ENCODE data around the gene PACS1.
"Not testable (repeated sequence)": the region's sequence is repeated elsewhere in the genome, so short reads cannot be mapped to it uniquely, and the experiment has no call there.

The PACS1 gene

DNA sequence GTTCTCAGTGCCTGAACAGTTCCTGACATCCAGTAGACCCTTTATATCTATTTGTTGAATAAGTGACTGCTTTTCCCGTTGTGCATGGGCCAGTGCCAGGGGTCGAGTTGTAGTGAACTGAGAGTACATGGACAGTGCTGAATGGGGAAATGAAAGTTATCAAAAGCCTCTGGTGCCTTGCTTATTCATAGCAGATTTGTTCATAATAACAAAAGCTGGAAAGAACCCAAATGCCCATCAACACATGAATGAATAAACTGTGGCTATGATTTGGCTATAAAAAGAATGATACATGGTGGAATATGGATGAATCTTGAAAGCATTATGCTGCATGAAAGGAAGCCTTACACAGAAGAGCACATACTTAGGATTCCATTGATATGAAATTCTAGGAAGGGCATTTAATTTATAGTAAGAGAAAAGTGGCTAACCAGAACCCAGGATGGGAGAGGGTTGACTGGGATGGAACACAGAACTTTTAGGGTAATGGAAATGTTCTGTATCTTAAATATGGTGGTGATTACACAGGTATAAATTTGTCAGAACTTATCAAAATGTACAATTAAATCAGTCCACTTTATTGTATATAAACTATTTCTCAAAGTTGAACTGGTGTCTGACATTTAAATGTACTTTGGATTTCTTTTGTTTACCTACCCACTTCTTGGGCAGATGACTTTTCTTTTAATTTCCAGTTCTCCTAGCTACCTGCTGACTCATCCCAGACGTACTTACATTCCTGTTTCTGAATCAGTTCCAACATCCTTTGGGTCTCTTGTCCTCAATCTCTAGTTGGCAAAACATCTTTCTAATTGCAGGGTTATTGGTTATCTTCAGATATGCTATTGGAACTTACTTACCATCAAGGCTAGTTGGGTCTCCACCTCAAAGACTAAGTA lies 42.8 kb downstream of the PACS1 start:
- no peak for DNase-seq

DNA sequence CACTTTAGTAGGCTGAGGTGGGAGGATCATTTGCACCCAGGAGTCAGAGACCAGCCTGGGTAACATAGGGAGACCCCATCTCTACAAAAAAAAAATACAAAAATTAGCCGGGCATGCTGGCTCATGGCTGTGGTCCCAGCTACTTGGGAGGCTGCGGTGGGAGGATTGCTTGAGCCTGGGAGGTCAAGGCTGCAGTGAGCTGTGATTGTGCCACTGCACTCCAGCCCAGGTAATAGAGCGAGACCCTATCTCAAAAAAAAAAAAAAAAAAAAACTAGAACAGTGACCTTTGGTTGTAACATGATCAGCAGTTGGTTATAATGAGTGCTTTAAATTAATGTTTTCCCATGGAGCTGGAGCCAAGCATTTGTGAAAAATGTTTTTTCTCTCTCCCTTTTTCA lies 44.9 kb downstream of the PACS1 start:
- DNase-seq = not testable (repeated sequence)

DNA sequence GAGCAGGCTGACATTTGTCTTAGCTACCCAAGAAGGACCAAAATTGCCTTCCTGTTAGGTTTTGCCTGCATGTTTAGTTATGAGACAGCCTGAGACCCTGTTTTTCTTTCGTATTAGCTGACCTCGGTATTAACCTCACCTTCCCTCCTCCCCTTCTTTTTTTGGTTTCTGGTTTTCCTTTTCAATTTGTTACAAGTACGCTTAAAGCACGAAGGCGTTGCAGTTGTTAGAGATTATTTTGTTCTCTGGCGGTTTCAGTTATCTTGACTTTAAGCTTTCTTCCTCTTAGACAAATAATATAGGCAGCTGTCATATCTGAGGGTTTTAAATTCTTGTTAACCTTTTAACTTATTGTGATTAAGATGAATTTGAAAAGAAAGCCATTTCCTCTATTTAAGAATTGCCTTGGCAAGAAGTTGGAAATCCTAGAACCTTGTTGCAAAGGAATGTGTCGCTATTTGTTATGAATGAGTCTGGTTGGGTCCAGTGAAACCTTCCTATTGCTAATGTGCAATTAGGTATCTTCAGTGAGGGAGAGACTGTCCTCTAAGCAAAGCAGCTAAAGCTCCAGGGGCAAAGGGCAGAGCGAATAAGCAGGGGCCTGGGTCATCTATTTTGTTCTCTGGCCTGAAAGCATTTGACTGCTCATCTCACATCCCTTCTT lies 45.7 kb downstream of the PACS1 start:
- no peak for DNase-seq

DNA sequence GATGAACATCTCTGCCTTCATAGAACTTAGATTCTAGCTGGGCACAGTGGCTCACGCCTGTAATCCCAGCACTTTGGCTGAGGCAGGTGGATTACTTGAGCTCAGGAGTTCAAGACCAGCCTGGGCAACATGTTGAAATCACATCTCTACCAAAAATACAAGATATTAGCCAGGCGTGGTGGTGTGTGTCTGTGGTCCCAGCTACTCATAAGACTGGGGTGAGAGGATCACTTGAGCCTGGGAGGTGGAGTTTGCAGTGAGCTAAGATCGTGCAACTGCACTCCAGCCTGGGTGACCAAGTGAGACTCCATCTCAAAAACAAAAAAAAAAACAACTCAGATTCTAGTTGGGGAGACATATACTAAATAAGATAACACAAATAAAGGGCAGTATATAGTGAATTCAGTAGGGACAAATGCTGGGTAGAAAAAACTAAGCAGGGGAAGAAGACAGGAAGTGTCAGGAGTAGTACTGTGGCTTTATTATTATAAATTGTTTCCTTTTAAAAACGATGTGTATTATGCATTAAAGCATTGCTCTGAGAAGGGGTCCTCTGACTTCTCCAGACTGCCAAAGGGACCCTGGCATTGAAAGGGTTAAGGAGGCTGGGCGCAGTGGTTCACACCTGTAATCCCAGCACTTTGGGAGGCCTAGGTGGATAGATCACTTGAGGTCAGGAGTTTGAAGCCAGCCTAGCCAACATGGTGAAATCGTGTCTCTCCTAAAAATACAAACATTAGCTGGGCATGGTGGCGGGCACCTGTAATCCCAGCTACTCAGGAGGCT lies 46.7 kb downstream of the PACS1 start:
- DNase-seq = no peak

DNA sequence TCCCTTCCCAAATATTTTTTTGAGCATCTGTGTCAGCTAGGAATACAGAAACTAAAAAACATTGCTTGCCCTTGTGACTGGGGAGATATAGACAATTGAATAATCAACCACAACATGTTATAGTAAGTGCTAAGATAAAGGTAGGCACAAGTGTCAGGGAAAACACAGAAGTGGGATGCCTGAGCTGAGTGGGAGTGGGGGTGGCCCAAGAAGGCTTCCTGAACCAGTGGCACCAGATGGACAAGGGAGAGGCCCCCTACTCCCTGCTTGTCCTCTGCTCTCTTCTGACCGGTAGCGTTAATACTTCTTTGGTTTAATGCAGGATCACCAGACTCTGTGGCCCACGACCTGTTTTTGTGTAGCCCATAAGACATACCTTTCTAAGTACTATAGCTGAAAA lies 48.8 kb downstream of the PACS1 start:
- DNase-seq = no peak

DNA sequence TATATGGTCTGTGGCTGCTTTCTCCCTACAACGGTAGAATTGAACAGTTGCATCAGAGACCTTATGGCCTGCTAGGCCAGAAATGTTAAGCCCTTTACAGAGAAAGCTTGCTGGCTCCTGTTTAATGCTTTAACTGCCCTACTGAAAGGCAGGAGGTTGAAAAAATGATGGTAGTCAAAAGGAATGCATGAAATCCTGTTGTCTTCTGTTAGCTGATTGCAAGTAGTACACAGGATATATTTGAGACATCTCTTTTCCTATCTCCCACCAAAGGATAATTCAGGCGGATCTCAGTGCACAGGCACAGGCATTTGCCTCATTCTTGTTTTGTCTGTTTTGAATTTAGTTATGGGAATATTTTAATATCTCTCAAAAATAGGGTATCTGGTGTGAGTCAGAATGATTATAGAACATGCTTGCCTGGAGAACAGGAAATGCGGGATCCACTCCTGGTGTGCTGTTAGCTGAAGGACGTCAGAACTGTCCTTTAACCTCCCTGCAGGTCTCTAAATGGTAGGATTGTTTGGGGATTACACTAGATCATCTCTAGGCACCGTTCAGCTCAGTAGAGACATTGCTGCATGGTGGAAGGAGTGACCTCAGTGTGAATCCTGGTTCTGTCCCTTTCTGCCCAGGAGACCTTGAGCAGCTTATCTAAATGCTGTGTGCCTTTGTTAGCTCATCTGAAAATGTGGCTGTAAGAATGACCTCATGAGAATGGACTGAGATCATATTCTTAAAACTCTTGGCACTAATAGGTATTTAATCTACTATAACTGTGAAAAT lies 49.5 kb downstream of the PACS1 start:
- no peak for DNase-seq

DNA sequence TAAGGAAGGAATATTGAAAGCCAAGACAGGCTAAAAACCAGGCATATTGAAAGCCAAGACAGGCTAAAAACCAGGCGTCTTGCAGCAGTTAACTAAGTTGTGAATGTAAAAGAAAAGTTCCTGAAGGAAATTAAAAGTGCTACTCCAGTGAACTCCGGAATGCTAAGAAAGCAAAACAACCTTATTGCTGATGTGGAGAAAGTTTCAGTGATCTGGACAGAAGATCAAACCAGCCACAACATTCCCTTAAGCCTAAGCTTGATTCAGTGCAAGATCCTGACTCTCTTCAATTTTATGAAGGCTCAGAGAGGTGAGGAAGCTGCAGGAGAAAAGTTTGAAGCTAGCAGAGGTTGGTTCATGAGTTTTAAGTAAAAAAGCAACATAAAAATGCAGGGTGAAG lies 51.4 kb downstream of the PACS1 start:
- no peak for DNase-seq

DNA sequence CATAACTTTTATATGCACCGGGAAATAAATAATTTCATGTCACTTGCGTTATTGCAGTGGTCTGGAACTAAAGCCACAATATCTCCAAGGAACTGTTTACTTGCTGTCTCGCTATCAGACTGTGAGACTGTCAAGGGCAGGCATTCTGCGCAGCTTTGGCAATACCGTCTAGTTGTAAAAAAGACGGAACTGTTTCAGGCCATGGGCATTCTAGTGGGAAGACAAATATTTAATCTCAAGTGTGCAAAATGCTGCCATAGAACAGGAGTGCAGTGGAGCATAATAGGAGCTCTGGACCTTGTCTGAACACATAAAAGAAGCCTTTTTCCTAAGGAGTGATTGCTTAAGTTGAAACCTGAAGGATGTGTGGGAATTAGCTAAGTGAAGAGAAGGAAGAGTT lies 53.8 kb downstream of the PACS1 start:
- DNase-seq = no peak

DNA sequence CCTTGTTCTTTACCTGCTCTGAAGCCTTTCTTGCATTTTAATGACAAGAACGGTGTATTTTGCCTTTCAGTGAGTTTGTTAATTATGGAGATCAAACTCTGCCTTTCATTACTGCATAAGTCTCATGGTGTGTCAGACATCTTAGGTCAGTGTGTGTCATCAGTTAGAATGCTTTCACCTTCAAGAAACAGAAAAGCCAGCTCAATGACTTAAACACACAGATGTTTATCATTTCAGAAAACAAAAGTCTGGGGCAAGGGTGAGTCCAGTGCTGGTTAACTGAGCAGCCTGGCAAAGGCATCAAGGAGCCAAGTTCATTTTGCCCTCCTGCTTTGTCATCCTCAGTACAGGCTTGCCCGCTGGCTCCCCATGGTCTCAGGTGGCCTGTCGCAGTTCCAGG lies 54.5 kb downstream of the PACS1 start:
- DNase-seq = no peak

DNA sequence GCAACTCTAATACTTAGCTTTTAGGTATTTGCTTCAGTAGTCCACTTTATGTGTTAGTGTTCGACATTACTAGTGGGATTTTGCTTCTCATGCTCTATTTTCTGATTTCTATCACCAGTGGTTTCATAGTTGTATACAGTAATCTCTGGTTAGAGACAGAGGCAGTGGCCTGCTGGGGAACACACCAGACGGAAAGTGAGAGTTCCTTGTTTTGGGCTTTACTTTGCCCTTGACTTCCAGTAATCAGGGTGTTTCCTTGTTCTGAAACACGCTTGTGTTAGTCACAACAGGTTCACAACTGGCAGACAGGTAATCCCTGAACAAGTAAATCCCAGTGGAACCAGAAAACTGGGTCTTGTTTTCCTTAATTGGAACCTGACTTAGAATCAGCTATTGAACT lies 56.0 kb downstream of the PACS1 start:
- DNase-seq = no peak

DNA sequence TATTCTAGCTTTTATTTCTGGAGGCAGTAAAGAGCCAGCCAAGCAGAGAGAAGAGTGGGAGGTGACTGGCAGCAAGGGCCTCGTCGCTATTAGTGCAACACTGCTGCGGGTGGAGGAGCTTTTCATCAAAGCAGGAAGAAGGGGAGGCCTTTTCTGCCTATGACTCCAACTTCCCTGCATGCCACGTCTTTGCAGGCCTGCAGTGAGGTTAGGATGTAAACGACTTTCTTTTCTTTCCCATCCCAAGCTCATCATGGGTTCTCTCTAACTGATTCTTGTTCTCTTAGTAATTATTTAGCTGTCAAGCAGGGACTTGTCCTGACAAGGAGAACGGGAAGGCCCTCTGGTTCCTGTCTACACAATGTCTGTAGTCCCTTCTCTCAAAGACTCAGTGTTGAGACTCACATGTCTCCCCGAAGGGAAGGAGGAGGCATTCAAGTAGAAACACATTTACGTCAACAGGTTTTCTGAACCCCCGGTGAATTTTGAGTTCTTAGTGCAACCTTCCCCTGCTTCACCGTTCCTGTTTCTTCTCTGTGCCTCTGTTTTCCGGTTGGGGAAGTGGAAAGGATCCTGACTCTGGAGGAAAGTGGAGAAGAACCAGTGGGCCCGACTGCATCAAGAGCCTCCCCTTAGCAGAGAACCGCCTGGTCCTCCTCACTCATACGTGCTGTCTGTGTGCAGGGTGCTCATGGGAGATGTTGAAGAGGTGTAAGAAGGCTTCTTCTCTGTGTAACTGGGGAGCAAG lies 56.9 kb downstream of the PACS1 start:
- DNase-seq = peak; percentile 50

DNA sequence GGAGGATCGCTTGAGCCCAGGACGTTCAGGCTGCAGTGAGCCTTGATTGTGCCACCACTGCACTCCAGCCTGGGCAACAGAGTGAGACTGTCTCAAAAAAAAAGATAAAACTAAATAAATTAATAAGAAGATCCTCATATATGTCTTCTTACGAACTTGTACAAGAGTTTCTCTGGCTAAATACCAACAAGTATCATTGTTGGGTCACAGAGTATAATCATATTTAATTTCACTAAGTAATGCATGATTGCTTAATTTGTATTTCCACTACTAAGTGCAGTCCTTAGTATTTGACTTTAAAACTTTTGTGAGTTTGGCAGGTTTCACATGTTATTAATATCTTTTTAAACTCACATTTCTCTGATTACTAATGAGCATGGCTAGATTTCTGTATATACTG lies 60.9 kb downstream of the PACS1 start:
- no peak for DNase-seq

DNA sequence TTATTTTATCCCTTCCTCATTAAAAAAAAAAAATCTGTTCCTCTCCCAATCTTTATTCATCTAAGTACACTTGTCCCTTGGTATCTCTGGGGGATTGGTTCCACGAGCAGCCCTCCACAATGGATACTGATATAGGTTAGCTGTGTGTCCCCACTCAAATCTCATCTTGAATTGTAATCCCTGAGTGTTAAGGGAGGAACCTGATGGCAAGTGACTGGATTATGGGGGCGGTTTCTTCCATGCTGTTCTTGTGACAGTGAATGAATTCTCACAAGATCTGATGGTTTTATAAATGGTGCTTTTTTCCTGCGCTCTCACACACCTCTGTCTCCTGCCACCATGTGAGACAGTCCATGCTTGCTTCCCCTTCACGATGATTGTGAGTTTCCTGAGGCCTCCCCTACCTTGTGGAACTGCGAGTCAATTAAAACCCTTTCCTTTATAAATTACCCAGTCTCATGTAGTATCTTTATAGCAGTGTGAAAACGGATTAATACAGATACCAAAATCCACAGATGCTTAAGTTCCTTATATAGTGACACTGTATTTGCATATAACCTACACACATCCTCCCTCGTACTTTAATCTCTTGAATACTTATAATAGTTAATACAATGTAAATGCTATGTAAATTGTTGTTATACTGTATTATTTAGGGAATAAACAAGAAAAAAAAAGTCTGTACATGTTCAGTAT lies 62.0 kb downstream of the PACS1 start:
- DNase-seq = no peak

DNA sequence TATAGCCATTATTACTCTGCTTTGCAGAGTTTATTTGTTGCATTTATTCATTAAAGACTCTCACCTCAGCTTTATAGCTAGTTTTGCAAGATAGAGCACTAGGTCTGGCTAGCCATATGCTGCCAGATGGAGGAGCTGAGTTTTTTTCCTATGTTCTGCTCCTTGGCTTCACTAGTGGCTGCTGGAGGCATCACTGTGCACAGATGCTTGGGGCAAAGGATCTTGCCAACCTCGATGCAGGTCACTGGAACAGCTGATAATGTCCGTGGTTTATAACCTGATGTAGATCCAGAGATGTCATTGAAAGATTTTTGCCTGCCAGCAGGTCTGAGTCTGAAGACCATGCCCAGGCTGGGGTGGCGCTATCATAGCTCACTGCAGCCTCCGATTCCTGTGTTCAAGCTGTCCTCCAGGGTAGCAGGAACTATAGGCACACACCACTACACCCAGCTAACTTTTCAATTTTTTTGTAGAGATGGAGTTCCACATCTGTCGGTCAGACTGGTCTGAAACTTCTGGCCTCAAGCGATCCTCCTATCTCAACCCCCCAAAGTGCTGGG lies 63.2 kb downstream of the PACS1 start:
- no peak for DNase-seq

DNA sequence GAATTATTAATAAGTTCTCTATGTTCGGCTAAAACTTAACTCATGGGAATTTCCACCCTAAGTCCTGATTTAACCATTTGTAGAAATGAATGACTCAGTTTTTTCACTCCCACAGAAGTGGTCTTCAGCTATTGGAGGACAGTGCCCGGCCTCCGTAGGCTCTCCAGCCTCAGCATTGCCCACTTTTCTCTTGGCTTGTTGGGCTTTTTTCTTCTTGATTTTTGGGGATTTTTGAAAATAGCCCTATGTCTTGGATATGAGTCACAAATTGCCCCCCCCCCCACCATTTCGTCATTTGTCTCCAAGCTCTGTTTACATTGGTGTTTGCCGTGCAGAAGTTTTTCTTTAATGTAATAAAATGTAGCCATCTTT lies 66.7 kb downstream of the PACS1 start:
- DNase-seq = no peak

DNA sequence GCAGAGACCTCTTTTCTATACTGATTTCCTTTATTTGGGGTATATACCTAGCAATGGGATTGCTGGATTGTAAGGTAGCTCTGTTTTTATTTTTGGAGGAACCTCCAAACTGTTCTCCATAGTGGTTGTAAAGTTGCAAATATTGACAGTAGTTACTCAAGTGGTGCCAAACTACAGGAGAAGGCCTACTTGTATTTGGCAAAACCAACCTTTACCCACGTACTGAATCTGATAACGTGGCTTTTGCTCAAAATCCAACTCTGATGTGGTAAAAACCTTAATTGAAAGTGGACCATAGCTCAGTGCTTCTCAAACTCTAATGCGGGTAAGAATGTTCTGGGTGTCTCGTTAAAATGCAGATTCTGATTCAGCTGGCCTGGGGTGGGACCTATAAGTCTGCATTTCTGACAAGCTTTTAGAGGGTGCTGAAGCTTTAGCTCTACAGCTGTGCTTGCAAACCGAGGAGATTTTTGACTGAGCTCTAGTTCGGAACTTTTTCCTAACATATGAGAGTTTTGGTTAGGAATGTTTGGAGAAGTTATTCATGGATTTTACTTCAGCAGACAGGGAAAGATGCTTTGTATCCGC lies 69.8 kb downstream of the PACS1 start:
- DNase-seq = no peak

DNA sequence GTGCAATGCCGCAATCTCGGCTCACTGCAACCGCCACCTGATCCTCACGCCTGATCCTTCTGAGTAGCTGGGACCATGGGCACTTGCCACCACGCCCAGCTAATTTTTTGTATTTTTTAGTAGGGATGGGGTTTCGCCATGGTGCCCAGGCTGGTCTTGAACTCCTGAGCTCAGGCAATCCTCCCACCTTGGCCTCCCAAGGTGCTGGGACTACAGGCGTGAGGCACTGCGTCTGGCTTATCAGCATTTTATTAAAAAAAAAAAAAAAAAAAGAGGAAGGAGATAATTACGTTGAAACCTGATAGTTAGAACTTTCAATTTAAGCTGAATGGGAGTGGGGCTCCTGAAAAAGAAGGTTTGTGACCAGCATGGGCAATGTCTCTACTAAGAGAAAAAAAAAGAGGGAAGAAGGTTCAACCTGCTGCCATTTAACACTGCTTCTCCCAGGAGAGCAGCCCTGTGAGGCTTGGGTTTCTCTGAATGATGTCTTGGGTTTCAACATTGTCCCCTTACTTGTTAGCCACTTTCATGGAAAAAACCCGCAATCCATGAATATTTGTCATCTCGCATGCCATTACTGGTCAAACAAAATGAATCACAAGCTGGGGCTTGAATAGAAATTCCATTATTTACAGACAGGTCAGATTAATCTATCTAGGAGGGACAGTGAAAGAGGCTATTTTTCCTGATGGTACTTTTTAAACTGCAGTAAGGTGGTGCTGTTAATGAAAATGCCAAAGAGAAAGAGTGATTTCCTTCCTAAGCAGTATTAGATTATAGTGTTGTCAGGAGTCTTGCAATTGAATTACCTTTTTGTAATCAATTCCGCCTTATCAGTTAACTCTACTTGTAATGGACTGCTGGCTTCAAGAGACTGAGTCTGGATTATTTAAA lies 72.5 kb downstream of the PACS1 start:
- DNase-seq = no peak

DNA sequence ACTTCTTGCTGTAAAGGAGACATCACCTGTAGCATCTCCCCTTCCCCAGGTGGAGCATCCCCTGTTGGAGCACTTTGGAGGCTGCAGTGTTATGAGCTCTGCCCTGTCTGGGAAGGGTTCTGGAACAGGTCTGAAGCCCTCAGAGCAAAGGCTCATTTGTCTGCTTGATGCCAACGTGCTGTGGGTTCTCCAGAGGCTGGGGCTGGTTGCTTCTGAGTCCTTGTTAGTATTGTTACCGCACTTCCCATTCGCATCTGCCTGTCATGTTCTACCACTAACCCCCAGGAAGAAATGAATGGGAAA lies 73.1 kb downstream of the PACS1 start:
- no peak for DNase-seq

DNA sequence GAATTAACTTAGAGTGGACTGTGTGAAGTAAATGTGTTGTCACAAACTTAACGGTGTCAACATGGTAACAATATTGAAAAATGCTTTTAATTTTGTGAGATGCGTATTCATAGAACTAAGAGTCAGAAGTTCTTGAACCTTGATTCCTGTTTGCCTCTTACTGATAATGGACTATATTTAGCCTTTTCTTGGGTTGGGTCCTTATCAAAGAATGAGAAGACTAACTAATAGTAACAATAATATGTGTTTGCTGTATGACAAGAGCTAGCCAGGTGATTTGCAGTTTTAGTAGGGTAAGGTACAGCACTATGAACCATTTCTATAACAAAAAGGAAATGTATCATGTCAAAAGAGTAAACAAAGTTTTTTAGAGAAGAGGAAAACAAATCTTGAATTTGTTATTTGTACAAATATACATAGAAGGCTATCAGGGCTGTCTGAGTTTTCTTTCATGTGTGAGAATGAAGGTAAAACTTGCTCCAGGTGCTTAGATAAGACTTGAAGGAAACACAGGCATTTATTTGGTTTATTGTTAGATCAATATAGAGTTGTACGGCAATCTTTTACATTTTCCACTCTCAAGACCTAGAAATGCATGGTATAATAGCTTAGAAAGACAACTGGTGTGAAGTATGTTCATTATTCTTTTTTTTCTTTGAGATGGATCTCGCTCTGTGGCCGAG lies 74.1 kb downstream of the PACS1 start:
- no peak for DNase-seq

Data from activated T-cell treated with anti-CD3 and anti-CD28 coated beads for 4 hours (primary cell).